A673 (cell line): ENCODE measurements around the gene NACAD. TPM values are rescaled to one million over a fixed set of nuclear protein-coding genes. Genes with fewer than 3 reads are reported as not detected.
"Not testable (repeated sequence)": the region's sequence is repeated elsewhere in the genome, so short reads cannot be mapped to it uniquely, and the experiment has no call there.

Experiments
- BruUV-seq: library from RNA; stranded (reverse); fragments of 400-500 nt; replicated peaks from 2 replicates; lab custom pipeline; 2021; lab: Mats Ljungman, UMichigan
- CTCF ChIA-PET: fragments of 300-600 bp; sonication (Branson Sonifier 250); formaldehyde crosslinking; loops from one replicate; lab custom pipeline; 2022; ENCODE audit warnings: antibody characterized with exemption; lab: Charles Lee
- POLR2A ChIA-PET: fragments of 300-600 bp; sonication (Branson Sonifier 250); formaldehyde crosslinking; loops from one replicate; lab custom pipeline; 2022; ENCODE audit warnings: antibody characterized with exemption; ENCODE audit not compliant: low non-redundant PET; lab: Charles Lee
- DNase-seq: peaks from one replicate; pipeline ENCODE4 v3.0.0-alpha.2; 2015; ENCODE audit warnings: low spot score
- H3K27ac ChIP-seq: fragments of 200-600 bp; sonication (generic); 2 replicates; pipeline ENCODE4 v1.5.1; 2016; ENCODE audit warnings: mixed run types, low read depth, mild to moderate bottlenecking, mixed read lengths, antibody characterized with exemption, low read length; ENCODE audit not compliant: poor library complexity, severe bottlenecking
- H3K27me3 ChIP-seq: fragments of 200-600 bp; sonication (generic); replicated peaks from 2 replicates; pipeline ENCODE4 v1.6.1; 2017; ENCODE audit warnings: mixed run types, low read depth, mild to moderate bottlenecking, mixed read lengths, antibody characterized with exemption, low read length; ENCODE audit not compliant: insufficient read depth, poor library complexity
- H3K36me3 ChIP-seq: fragments of 200-600 bp; sonication (generic); 2 replicates; pipeline ENCODE4 v1.6.1; 2016; ENCODE audit warnings: mixed run types, mild to moderate bottlenecking, mixed read lengths, antibody characterized with exemption, low read length; ENCODE audit not compliant: insufficient read depth, poor library complexity, severe bottlenecking
- H3K4me1 ChIP-seq: fragments of 200-600 bp; sonication (generic); 2 replicates; pipeline ENCODE4 v1.6.1; 2017; ENCODE audit warnings: mixed run types, mild to moderate bottlenecking, mixed read lengths, antibody characterized with exemption, low read length; ENCODE audit not compliant: insufficient read depth, poor library complexity, severe bottlenecking
- H3K4me3 ChIP-seq: fragments of 200-600 bp; sonication (generic); 2 replicates; pipeline ENCODE4 v1.5.1; 2016; ENCODE audit warnings: low read depth, mixed run types, mild to moderate bottlenecking, mixed read lengths, low read length; ENCODE audit not compliant: poor library complexity, severe bottlenecking
- H3K9me3 ChIP-seq: fragments of 200-600 bp; sonication (generic); 2 replicates; pipeline ENCODE4 v1.6.1; 2016; ENCODE audit warnings: mixed run types, low read depth, mild to moderate bottlenecking, mixed read lengths, antibody characterized with exemption, low read length; ENCODE audit not compliant: poor library complexity, severe bottlenecking
- EZH2 ChIP-seq: fragments of 200-600 bp; sonication (generic); IDR thresholded peaks from 2 replicates; pipeline ENCODE4 v1.6.1; 2017; ENCODE audit warnings: borderline replicate concordance, low read depth, mild to moderate bottlenecking, mixed read lengths, antibody characterized with exemption, low read length; ENCODE audit not compliant: poor library complexity, severe bottlenecking
- intact Hi-C: fragments of 100-400 bp; cut with micrococcal nuclease; formaldehyde crosslinking; loops from one replicate; pipeline ENCODE4 v1.10.0; 2022; ENCODE audit not compliant: unreplicated experiment
- total RNA-seq: library from RNA; stranded (reverse); gene quantifications from 2 replicates; pipeline ENCODE4 v1.2.3, GENCODE V29; 2021
- TF ChIP-seq, protein P1 (sequence below): fragments of 300-800, 200-600 bp; sonication (generic); conservative IDR thresholded peaks from 2 replicates; pipeline ENCODE4 v1.5.1; 2017; ENCODE audit warnings: low read depth, mild to moderate bottlenecking, antibody characterized with exemption, low read length, moderate library complexity, mixed read lengths

NACAD gene
- total RNA-seq, 1 experiment from 2014 or later = 1.1 TPM

- intact Hi-C loops = no loop called here
- CTCF ChIA-PET = no interaction called here
- Histone ChIP-seq H3K4me3 (no peak overlapping the region), H3K36me3 (no peaks in the 10 kb centered on the region), H3K27me3 (peaks cover 4% of the 10 kb centered on the region), H3K4me1 (no peaks in the 10 kb centered on the region), H3K9me3 (no peaks in the 10 kb centered on the region), H3K27ac (no peak overlapping the region)
- TF ChIP-seq, protein P1, sequence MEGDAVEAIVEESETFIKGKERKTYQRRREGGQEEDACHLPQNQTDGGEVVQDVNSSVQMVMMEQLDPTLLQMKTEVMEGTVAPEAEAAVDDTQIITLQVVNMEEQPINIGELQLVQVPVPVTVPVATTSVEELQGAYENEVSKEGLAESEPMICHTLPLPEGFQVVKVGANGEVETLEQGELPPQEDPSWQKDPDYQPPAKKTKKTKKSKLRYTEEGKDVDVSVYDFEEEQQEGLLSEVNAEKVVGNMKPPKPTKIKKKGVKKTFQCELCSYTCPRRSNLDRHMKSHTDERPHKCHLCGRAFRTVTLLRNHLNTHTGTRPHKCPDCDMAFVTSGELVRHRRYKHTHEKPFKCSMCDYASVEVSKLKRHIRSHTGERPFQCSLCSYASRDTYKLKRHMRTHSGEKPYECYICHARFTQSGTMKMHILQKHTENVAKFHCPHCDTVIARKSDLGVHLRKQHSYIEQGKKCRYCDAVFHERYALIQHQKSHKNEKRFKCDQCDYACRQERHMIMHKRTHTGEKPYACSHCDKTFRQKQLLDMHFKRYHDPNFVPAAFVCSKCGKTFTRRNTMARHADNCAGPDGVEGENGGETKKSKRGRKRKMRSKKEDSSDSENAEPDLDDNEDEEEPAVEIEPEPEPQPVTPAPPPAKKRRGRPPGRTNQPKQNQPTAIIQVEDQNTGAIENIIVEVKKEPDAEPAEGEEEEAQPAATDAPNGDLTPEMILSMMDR = no peak
- TF ChIP-seq EZH2 = no peak
- POLR2A ChIA-PET = no interaction called here
- DNase-seq = no peak
- BruUV-seq = no TSS peak
Measured at GRCh38 chr7:45117582-45117981, 28.8 kb upstream of the NACAD start.

- BruUV-seq = no TSS peak
Measured at GRCh38 chr7:45116048-45116447, 27.3 kb upstream of the NACAD start.

DNA sequence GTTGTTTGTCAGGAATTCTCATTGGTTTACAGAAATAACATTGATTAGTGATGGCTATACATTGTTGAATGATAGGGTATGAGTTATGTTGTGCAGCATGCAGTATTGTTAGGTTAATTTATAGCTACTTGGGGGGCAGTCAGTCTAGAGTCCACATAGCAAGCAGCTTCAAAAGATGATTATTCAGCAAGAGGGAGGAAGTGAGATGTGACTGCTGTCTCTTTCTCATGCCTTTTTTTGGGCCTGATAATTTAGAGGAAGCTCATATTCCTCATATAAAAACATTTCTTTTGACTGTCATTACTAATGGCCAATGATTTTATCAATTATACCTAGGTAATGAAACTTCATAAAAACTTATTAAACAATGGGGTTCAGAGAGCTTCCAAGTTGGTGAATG lies 26.2 kb upstream of the NACAD start:
- CTCF ChIA-PET = no interaction called here
- Histone ChIP-seq H3K27me3 (peaks cover 4% of the 10 kb centered on the region), H3K27ac (no peak overlapping the region), H3K4me1 (no peaks in the 10 kb centered on the region), H3K36me3 (no peaks in the 10 kb centered on the region), H3K4me3 (no peak overlapping the region), H3K9me3 (no peaks in the 10 kb centered on the region)
- POLR2A ChIA-PET = no interaction called here
- DNase-seq = no peak
- intact Hi-C loops = loop anchor here (5.0 kb wide), 1 partner anchor 118 kb away; no protein-coding TSS in a partner anchor
- TF ChIP-seq, protein P1 = no peak
- no peak for TF ChIP-seq EZH2
- BruUV-seq = no TSS peak

More at GRCh38 chr7:45116048-45116447, 27.3 kb upstream of the NACAD start:
- POLR2A ChIA-PET = no interaction called here
- DNase-seq = no peak
- TF ChIP-seq, protein P1 = no peak
- TF ChIP-seq EZH2 = no peak
- Histone ChIP-seq H3K9me3 (no peaks in the 10 kb centered on the region), H3K27ac (no peak overlapping the region), H3K4me1 (no peaks in the 10 kb centered on the region), H3K27me3 (peaks cover 4% of the 10 kb centered on the region), H3K36me3 (no peaks in the 10 kb centered on the region), H3K4me3 (no peak overlapping the region)
- CTCF ChIA-PET = no interaction called here
- intact Hi-C loops = no loop called here

DNA sequence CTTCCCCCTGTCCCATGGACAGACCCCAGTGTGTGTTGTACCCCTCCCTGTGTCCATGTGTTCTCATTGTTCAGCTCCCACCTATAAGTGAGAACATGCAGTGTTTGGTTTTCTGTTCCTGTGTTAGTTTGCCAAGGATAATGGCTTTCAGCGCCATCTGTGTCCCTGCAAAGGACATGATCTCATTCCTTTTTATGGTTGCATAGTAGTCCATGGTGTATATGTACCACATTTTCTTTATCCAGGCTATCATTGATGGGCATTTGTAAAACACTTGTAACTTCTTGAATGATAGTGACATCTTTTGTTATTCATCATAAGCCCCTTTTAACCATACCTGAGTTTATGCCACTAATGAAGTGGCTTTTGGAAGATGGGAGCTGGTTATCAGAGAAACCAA lies 25.5 kb upstream of the NACAD start:
- POLR2A ChIA-PET, H3K9me3 ChIP-seq, H3K4me3 ChIP-seq, H3K4me1 ChIP-seq, DNase-seq, CTCF ChIA-PET, H3K27me3 ChIP-seq, BruUV-seq, H3K36me3 ChIP-seq, H3K27ac ChIP-seq: not testable (repeated sequence)
- intact Hi-C loops = loop anchor here (5.0 kb wide), 1 partner anchor 117 kb away; no protein-coding TSS in a partner anchor
